AG08395 (cell line): Measurements from ENCODE around the gene ABCC9.

Experiments used
- DNase-seq: peaks from one replicate; pipeline ENCODE4 v3.0.0; 2012; ENCODE audit warnings: mixed read lengths, low spot score

ABCC9 gene

DNA sequence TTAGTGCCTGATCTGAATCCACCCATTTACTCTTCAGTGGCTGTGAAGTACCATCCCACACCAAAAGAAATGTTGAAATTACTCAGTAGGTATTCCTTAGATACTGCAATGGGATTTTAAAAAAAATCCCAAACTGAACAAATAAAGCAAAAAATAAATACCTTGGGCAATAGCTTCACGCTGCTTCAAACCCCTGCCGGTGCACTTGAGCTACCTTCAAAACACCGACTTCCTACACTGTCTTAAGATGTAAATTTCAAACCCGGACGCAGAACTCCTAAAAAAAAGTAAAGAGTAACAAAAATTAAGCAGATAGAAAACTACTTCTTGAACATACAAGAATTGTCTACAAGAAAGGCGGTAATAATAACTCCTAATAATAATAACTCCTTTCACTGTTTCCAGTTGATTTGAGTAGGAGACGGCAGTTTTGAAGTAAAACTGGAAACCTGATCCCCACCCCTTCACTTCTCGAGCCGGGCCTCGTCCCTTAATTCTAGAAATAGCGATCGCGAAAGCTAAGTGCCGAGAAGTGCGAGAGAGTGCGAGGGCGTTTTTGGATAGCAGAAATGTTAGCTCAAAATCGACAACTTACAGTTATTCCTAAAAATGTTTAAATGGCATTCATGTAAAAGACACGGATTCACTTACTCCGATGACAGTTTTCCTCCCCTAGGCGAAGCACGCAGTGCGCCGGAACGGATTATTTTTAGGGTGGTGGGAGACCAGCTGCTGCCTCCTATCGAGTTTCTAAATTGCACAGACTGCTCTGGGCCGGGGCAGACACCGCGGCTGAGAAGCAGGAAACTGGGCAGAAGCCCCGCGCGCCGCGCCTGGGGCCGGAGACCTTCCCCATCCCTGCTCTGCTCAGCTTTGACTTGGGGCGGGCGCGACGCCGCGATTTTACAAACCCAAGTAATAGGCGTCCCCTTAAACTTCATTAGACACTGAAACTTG, at the start of gene ABCC9:
TSS of gene ABCC9 (minus strand) at position 878 of the 957 bp plus-strand sequence. CDS start 4,752 bp downstream, outside the sequence.
- DNase-seq: peak; percentile 2

DNA sequence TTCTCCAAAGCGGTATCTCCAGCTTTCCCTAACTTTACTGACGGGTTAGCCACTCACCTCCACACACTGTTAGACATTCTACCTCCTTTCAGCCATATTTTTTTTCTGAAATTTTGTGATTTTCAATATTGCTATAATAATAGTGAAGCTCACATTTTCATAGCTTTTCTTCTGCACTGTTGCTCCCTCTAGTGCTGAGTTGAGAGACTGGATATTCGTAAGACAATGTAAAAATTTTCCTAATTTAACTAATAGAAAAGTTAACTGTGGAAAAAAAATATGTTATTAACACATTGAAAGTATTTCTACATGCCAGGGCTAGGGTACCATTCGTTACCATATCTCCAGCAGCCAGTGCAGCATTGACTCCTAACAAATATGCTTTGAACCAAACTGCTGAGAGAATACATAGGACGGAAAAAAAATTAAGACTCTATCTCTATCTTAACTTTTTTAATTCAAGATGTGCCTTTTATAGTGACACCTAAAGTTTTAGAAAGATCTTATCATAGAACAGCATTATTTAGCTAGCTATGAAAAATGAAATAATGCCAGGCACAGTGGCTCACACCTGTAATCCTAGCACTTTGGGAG, 48.7 kb upstream of the ABCC9 start:
- DNase-seq: peak; percentile 4

DNA sequence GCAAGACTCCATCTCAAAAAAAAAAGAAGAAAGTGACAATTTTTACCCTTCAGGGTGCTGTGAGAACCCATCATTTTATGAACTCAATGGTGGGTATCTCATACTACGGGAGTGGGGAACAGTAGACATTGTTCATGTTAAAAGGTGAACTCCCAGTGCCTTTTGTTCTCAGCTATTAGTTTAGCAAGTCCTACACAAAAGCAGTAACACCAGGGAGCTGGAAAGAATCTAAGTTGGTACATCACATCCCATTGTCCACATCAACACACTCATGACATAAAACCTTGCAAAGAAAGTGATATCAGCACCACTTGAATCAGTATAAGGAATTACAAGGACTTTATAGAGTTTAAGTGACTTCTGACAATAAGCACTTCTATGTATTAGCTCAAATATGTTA, 47.4 kb upstream of the ABCC9 start:
- DNase-seq: no peak

DNA sequence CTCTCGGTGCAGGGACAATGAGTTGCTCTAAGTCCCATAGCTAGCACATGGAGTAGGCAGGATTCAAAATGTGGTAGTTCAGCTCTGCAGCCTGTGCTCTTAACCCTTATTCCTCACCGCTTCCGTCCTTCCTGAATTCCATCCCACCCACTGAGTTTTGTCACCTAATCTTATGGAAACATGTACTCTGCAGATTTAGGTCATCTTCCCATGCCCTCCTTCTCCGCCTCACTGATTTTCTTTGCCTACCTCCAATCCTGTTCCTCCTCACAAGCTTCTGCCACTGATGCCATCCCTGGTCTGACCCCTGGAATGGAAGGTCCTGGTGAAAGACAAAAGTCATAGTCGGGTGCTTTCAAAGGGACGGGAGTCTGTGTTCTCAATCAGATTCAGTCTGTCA, 46.5 kb upstream of the ABCC9 start:
- no peak for DNase-seq

DNA sequence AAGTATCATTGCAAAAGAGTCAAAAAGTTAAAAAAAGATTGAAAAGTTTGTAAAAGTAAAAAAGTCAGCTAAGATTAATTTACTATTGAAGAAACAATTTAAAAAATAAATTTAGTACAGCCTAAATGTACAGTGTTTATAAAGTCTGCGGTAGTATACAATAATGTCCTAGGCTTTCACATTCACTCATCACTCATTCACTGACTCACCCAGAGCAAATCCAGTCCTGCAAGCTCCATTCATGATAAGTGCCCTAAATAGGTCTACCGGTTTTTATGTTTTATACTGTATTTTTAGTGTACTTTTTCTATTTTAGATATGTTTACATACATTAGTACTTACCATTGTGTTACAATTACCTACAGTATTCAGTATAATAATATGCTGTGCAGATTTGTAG, 43.9 kb upstream of the ABCC9 start:
- DNase-seq: no peak

DNA sequence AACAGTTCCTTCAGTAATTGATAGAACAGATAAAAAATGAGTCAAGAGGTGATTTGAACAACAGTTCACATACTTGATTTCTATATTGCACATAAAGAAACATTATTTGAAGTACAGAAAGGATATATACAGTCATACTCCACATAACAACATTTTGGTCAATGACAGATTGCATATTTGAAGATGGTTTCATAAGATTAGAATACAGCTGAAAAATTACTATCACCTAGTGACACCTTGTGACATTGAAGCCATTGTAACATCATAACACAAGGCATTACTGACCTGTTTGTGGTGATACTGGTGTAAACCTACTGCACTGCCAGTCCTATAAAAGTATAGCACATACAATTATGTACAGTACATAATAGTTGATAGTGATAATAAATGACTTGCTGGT, 43.1 kb upstream of the ABCC9 start:
- no peak for DNase-seq

DNA sequence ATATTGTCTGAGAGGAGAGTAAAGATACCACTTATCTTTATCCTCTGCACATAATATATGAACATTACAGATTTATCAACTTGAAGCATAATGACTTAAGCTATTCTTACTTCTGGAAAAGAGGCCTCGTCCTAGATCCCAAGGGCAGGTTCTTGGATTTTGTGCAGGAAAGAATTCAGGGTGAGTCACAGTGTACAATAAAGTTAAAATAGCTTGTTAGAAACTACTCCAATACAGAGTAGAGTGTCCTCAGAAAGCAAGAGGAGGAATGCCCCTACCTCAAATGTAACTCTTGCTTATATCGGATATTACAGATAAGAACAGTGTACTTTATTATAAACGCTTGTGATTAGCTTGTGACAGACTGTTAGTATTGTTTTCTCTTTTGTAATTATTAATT, 41.9 kb upstream of the ABCC9 start:
- no peak for DNase-seq

DNA sequence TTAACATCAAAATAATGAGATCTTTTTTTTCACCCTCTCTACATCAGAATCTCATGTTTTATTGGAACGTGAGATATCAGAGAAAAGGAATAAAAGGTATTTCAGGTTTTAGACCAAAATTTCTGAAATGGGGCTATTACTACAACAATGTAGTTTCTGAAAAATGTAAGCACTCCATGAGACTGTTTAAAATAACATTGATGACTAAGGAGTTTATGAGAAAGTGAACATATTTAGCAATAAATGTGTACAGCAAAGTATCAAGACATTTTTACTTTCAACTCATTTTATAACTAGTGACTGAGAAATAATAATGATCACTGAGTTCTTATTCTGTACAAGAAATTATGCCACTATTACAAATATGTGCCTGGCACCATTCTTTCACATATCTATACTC, 39.3 kb upstream of the ABCC9 start:
- DNase-seq: no peak

DNA sequence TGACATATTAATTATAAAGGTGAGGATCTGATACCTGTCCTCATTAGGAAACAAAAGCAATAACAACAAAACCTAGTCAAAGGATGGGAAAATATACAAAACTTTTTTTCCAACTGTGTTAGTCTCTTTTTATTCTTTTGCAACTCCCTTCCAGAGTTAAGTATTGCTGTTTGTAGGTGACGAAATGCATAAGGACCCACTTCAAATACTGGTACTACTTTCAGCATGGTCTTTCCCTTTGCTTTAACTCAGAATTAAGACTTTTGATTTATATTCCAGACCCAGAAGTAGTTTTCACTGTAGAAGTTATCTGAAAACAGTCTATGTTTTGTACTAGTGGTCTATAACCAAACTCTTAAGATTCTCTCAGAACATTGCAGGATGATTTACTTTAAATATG, 34.1 kb upstream of the ABCC9 start:
- DNase-seq: no peak

DNA sequence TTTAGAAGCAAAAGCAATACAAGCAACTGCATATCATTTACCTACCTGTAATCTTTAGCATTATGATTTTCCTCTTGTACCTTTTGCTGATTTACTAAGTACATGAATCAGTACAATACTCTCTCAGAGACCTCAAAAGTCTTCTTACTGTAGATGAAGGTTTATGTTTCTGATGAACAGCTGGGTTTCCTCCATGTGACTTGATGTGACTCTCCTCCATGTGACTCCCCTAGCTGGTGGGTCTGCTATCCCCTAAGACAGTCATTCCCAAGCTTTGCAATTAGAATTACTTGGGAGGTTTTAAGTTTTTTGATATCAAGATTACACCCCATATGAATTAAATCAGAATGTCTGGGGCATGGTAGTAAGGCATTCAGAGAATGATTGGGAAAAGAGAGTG, 32.0 kb upstream of the ABCC9 start:
- DNase-seq: no peak

DNA sequence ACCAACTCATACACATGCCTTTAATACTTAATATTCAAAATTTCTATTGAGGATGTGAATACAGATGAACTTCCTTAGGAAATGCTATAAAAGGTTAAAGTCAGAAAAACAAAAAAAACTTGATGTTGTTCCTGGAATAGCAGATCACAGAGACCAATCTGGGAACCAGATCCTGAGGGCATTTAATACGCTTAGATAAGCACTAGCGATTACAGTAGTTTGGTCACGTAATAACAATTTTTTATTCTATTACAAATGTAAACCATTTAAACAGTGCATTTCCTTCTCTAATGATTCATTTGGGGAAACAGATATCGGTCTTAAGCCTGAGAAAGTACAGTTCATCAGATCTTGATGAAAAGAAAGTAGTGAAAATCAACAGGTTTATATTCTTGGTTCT, 30.8 kb upstream of the ABCC9 start:
- DNase-seq: no peak

DNA sequence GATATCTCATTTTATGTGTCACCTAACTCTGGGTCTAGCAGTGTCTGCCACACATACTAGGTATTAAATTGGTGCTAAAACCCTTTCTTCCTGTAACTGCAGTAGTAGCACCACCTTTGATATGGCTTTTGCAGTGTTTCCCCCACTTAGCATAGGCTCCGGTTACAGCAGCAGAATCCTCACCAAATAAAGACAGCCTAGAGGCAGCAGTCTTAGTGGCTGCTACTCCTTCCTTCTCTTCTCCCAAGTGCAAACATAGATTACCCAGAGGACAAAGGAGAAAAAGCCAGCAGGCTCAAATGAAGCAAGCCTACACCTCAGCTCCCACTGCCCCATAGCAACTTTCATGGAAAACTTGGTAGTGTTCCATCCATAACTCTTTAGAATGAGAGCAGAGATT, 30.1 kb upstream of the ABCC9 start:
- DNase-seq: no peak

DNA sequence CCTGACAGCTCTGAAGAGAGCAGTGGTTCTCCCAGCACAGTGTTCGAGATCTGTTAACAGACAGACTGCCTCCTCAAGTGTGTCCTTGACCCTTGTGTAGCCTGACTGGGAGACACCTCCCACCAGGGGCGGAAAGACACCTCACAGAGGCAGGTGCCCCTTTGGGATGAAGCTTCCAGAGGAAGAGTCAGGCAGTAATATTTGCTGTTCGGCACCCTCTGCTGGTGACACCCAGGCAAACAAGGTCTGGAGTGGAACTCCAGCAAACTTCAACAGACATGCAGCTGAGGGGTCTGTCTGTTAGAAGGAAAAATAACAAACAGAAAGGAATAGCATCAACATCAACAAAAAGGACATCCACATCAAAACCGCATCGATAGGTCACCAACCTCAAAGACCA, 21.6 kb upstream of the ABCC9 start:
- no peak for DNase-seq

DNA sequence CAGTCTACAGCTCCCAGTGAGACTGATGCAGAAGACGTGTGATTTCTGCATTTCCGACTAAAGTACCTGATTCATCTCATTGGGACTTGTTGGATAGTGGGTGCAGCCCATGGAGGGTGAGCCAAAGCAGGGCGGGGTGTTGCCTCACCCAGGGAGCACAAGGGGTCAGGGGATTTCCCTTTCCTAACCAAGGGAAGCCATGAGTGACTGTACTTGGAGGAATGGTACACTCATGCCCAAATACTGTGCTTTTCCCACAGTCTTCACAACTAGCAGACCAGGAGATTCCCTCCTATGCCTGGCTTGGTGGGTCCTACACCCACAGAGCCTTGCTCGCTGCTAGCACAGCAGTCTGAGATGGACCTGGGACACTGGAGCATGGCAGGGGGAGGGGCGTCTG, 21.0 kb upstream of the ABCC9 start:
- DNase-seq: no peak

DNA sequence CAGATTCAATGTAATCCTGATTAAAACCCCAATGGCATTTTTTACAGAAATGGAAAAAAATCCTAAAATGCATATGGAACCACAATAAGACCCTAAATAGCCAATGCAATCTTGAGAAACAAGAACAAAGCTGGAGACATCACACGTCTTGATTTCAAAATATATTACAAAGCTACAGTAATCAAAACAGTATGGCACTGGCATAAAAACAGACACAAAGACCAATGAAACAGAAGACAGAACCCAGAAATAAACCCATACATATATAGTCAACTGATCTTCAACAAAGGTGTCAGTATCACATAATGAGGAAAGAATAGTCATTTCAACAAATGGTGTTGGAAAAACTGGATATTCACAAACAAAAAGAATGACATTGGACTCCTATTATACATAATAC, 9.4 kb upstream of the ABCC9 start:
- DNase-seq: no peak

DNA sequence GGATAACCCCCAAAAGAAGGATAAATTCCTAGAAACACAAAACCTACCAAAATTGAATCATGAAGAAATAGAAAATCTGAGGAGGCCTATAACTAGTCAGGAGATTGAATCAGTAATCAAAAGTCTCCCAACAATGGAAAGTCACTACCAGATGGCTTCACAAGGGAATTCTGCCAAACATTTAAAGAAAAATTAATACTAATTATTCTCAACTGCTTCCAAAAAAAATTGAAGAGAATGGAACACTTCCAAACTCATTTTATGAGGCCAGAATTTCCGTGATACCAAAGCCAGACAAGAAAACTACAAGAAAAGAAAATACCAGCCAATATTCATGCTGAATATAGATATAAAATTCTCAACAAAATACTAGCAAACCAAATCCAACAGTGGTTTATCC, 7.8 kb upstream of the ABCC9 start:
- DNase-seq: no peak

DNA sequence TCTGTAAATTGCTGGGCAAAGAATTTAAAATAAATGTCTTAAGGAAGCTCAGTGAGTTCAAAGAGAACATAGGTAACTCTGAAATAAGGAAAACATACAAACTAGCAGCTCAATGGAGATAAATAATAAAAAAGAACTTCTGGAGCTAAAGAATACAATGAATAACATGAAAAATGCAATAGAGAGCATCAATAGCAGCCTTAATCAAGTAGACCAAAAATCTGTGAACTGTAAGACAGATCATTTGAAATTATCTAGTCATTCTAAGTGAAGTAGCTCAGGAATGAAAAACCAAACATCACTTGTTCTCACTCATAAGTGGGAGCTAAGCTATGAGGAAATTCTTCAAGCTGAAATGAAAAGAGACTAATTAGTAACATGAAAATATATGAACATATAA, 5.8 kb upstream of the ABCC9 start:
- DNase-seq: no peak

DNA sequence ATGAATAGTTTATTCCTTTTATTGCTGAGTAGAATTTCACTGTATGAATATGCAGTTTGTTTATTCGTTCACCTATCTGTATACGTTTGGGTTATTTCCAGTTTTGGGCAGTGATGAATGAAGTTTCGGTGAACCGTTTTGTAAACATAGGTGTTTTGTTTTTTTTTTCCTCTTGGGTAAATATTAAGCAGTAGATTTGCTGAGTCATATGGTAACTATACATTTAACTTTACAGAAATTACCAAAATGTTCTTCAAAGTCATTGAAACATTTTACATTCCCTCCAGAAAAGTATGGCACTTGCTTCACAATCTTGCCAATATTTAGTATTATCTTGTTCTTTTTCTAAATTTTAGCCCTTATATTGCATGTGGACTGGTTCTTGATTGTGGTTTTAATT, 3.8 kb upstream of the ABCC9 start:
- no peak for DNase-seq

DNA sequence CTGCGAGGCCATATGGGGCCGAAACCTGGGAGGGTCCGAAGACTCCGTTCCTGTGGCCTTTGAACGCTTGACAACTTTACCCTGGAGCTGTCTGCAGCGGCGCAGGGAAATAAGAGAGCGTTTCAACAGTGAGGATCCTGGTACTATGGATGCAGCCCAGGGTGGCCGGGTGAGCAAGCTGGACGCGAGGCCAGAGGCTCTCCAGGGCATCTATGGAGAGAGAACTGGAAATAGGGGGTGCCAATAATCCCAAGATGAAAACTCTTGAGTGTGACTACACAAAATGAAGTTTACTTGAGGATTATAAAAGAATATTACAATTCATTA, 1.1 kb upstream of the ABCC9 start:
- no peak for DNase-seq

DNA sequence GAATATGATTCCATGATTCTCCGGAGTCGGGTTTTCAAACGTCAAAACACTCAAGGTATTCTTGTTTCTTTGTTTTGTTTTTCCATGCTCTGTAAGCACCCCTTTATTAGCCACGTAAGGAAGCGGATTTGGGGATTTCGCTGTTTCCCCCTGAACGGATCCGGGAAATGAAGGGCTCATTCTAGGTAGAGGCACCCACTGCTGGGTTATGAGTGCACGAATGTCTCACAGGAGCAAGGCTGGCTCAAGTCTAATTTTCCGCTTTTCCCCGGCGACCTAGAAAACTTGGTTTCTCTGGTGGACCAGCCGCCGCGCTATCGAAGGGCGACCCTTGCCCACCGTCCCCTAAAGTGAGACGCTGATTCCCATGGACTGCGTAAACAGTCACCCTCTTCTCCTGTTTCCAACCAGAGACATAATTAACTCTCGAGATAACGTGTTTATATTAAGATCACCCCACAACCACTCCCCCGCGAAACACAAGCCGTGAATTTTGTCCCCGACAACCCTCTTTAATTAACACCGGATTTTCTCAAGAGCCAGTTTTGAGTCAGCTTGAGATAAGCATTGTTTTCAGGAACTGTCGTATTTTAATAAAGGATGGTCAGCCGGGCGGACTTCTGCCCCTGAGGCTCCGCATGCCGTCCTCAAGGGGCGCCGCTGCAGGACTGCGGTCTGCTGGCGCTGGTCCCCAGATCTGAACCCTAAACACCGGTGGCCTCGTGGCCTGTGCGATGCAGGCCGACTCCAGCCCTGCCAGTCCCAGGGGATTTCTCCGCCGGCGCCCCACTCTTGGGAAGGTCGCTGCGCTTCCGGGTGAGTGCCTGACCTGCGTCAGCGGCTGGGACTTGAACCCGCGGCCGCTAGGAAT, 515 bp upstream of the ABCC9 start:
- peak; percentile 7 for DNase-seq

DNA sequence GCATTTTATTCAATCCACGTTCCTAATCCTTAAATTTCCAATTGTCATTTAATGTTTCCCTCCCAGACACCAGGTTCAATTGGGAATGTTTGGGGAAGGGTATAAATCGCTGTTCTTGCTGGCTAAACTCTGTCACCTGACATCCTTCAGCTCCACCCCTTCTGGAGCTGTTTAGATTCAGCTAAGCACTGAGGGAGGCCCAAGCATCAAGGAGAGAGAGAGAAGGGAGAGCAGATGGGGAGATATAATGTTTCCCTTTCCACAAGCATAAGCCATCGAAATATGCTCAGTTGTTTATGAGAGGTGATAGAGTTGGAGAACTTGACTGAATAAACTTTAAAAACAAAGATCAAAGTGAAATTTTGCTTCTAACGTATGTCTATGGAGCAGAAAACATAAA, 1.8 kb downstream of the ABCC9 start:
- no peak for DNase-seq

DNA sequence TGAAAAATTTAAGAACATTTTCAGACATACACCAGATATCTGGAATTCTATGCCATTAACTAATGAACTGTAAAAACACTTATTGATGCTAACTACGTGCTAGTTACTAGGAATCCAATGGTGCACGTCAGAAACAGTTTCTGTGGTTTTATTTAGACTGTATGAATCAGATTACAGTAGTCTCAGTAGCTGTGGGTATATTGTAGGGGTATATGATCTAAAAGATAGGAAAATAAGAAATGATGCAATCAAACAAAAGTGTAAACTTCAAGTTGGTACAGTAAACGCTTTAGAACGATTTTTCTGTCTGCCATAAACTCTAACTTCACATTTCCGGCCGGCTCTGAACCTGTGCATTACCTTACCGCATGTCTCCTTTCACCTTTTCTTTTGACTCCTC, 2.3 kb downstream of the ABCC9 start:
- no peak for DNase-seq

DNA sequence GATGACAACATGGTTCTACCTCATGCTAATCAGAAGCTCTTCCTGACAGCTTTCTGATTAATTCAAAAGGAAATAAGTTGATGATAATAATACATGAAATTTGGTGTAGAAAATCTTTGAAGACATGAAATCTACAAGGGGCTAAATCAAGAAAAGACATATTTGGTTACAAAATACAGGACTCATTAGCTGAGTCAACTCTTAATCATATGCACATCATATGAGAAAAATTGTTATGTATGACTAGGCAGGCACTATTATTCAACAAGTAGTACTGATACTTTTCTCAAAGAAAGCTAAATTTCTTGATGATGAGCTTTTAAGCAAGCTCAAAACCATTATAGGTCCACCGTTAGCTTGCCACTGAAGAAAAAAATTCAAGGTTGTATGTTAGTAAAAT, 7.1 kb downstream of the ABCC9 start:
- DNase-seq: no peak
